Measurements from ENCODE around the gene MYLK.

Gene MYLK

DNA sequence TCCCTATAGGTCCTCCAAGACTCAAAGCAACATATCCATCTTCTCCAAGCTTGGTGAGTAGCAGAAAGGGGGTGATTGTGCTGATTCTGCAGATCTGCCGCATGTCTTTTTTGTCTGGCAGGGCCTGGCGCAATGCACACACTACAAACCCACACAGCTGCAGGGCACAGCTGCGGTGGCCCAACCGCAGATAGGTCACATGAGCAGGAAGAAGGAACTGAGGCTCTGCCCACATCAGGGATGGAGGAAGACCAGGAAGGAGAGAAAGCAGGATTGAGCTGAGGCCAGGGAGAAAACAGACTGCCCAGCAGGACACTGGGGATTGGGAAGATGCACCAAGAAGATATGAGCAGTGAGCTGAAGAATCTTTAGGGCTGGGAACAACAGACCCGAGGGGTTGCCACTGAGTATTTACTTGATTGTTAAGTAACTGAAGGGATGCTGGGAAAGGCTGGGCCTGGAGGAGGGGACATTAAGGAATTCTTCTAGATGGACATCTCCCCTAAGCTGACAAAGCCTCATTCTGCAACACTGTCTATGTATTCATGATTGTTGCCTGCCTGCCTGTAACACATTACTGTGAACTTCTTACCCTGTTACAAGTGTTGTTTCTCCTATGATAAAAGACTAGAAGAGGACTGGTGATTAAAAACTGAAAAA, 126.7 kb downstream of the MYLK start:
- Histone ChIP-seq H3F3A (ENCODE audit: insufficient read depth, low read length) (no peaks in the 10 kb centered on the region), H2AFZ (ENCODE audit: low read length) (no peak overlapping the region), H3K79me2 (ENCODE audit: insufficient read depth, low read length) (no peaks in the 10 kb centered on the region), H4K20me1 (ENCODE audit: insufficient read depth, low read length) (no peaks in the 10 kb centered on the region), H3K27ac (ENCODE audit: low read depth, low read length, poor library complexity, severe bottlenecking) (no peak overlapping the region), H3K4me1 (ENCODE audit: insufficient read depth, low read length, severe bottlenecking) (peaks cover 14% of the 10 kb centered on the region), H3K4me3 (ENCODE audit: low read depth, low read length, poor library complexity, severe bottlenecking) (no peak overlapping the region), H3K9me2 (ENCODE audit: low read depth, low read length) (no peaks in the 10 kb centered on the region), H3K9me3 (ENCODE audit: low read length) (no peaks in the 10 kb centered on the region), H3K4me2 (ENCODE audit: low read length) (0 out of 2 replicates have a peak overlapping the region, but pooled peaks have one; percentile 34), H3K9ac (ENCODE audit: low read length) (no peak overlapping the region), H3K36me3 (ENCODE audit: insufficient read depth, low read length) (no peaks in the 10 kb centered on the region), H3K27me3 (ENCODE audit: insufficient read depth, low read length) (no peaks in the 10 kb centered on the region)
- no peak for TF ChIP-seq EZH2 (IDR thresholded peaks at IDR 0.05; ENCODE audit: borderline replicate concordance, low read length)
- TF ChIP-seq, protein P1, sequence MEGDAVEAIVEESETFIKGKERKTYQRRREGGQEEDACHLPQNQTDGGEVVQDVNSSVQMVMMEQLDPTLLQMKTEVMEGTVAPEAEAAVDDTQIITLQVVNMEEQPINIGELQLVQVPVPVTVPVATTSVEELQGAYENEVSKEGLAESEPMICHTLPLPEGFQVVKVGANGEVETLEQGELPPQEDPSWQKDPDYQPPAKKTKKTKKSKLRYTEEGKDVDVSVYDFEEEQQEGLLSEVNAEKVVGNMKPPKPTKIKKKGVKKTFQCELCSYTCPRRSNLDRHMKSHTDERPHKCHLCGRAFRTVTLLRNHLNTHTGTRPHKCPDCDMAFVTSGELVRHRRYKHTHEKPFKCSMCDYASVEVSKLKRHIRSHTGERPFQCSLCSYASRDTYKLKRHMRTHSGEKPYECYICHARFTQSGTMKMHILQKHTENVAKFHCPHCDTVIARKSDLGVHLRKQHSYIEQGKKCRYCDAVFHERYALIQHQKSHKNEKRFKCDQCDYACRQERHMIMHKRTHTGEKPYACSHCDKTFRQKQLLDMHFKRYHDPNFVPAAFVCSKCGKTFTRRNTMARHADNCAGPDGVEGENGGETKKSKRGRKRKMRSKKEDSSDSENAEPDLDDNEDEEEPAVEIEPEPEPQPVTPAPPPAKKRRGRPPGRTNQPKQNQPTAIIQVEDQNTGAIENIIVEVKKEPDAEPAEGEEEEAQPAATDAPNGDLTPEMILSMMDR (IDR thresholded peaks at IDR 0.05; ENCODE audit: low read length), result no peak

DNA sequence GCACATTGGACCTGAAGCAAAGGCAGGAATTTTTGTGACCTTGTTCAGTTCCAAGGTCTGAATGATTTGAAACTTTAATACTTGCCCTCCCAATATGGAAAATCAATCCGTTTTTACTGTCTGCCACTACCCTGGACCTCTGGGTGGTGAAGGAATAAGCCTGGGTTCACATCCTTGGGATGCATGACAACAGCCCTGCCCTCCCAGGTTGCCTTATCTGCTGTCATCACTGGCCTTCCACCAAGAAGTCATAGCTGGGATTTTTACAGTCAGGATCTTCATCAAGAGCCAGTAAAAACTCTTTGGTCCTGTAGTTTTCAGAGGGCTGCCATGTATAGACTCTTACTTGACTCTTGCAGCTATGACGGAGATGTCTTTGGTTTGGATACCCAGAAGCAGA, 128.6 kb downstream of the MYLK start:
- Histone ChIP-seq H3K36me3 (ENCODE audit: insufficient read depth, low read length) (no peaks in the 10 kb centered on the region), H3K79me2 (ENCODE audit: insufficient read depth, low read length) (no peaks in the 10 kb centered on the region), H3K4me3 (ENCODE audit: low read depth, low read length, poor library complexity, severe bottlenecking) (no peak overlapping the region), H3K9ac (ENCODE audit: low read length) (no peak overlapping the region), H3K27ac (ENCODE audit: low read depth, low read length, poor library complexity, severe bottlenecking) (no peak overlapping the region), H3K4me2 (ENCODE audit: low read length) (no peak overlapping the region), H3K9me3 (ENCODE audit: low read length) (no peaks in the 10 kb centered on the region), H3F3A (ENCODE audit: insufficient read depth, low read length) (no peaks in the 10 kb centered on the region), H3K4me1 (ENCODE audit: insufficient read depth, low read length, severe bottlenecking) (peaks cover 14% of the 10 kb centered on the region), H2AFZ (ENCODE audit: low read length) (no peak overlapping the region), H3K27me3 (ENCODE audit: insufficient read depth, low read length) (no peaks in the 10 kb centered on the region), H3K9me2 (ENCODE audit: low read depth, low read length) (no peaks in the 10 kb centered on the region), H4K20me1 (ENCODE audit: insufficient read depth, low read length) (no peaks in the 10 kb centered on the region)
- TF ChIP-seq, protein P1 (IDR thresholded peaks at IDR 0.05; ENCODE audit: low read length), result no peak
- TF ChIP-seq EZH2 (IDR thresholded peaks at IDR 0.05; ENCODE audit: borderline replicate concordance, low read length), result no peak

DNA sequence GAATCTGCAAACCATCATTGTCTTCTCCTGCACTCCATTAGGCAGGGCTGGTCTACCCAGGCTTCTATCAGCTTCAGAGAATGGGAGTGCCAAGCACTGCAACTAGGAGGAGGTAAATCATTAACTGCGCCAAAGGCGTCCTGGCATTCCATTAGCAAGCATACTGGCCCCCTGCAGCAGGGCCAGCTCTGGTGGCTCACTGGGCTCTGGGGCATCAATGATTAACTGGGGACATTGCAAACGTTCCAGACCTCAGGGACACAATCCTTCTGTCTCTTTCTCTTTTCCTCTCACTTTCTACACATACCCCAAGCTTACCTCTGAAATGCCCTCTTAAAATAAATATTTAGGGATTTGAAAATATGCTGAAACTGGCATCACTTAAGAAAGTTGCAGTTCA, 129.0 kb downstream of the MYLK start:
- Histone ChIP-seq H3K4me1 (ENCODE audit: insufficient read depth, low read length, severe bottlenecking) (peaks cover 14% of the 10 kb centered on the region), H3K4me3 (ENCODE audit: low read depth, low read length, poor library complexity, severe bottlenecking) (no peak overlapping the region), H3F3A (ENCODE audit: insufficient read depth, low read length) (no peaks in the 10 kb centered on the region), H3K9me2 (ENCODE audit: low read depth, low read length) (no peaks in the 10 kb centered on the region), H2AFZ (ENCODE audit: low read length) (no peak overlapping the region), H3K4me2 (ENCODE audit: low read length) (no peak overlapping the region), H3K9ac (ENCODE audit: low read length) (no peak overlapping the region), H3K27ac (ENCODE audit: low read depth, low read length, poor library complexity, severe bottlenecking) (no peak overlapping the region), H4K20me1 (ENCODE audit: insufficient read depth, low read length) (no peaks in the 10 kb centered on the region), H3K27me3 (ENCODE audit: insufficient read depth, low read length) (no peaks in the 10 kb centered on the region), H3K36me3 (ENCODE audit: insufficient read depth, low read length) (no peaks in the 10 kb centered on the region), H3K9me3 (ENCODE audit: low read length) (no peaks in the 10 kb centered on the region), H3K79me2 (ENCODE audit: insufficient read depth, low read length) (no peaks in the 10 kb centered on the region)
- TF ChIP-seq, protein P1 (IDR thresholded peaks at IDR 0.05; ENCODE audit: low read length), result no peak
- no peak for TF ChIP-seq EZH2 (IDR thresholded peaks at IDR 0.05; ENCODE audit: borderline replicate concordance, low read length)

Measured in OCI-LY1 (cell line).